Measurements from ENCODE around the gene PTPRN2. TPM values are rescaled to one million over a fixed set of nuclear protein-coding genes. Genes with fewer than 3 reads are reported as not detected.

The PTPRN2 gene
- total RNA-seq, 1 experiment from 2014 or later: 2.1 TPM

GRCh38 chr7:158431055-158431940, 156.3 kb downstream of the PTPRN2 start:
- Histone ChIP-seq H2AFZ (ENCODE audit: low read depth, low read length, poor library complexity, severe bottlenecking) (peak overlapping the region; percentile 56), H3K27me3 (ENCODE audit: insufficient read depth, low read length) (peaks cover 6% of the 10 kb centered on the region; the same call in 1 of the 2 replicates), H3K4me1 (ENCODE audit: control insufficient read depth in 1 of 2, insufficient read depth in 2 of 2, low read length in 2 of 2) (peaks cover 0 to 15% of the 10 kb centered on the region in 2 experiments; a peak in 2 of 4 replicates), H3K9me2 (ENCODE audit: insufficient read depth) (no peaks in the 10 kb centered on the region), H3K4me2 (ENCODE audit: low read length) (peak overlapping the region; percentile 77), H3K27ac (ENCODE audit: low read depth, low read length) (no peak overlapping the region; the same call in 1 of the 2 replicates), H3K9me3 (ENCODE audit: control insufficient read depth in 1 of 2, insufficient read depth in 1 of 2, low read depth in 1 of 2, low read length in 2 of 2) (no peaks in the 10 kb centered on the region), H3K9ac (ENCODE audit: low read length) (no peak overlapping the region), H3K36me3 (ENCODE audit: control insufficient read depth in 1 of 2, insufficient read depth in 2 of 2, low read length in 2 of 2) (no peaks in the 10 kb centered on the region), H4K20me1 (ENCODE audit: insufficient read depth) (no peaks in the 10 kb centered on the region), H3K79me2 (ENCODE audit: insufficient read depth, low read length) (no peaks in the 10 kb centered on the region), H3K4me3 (replicated peaks in 1 of 2; ENCODE audit: low read depth in 1 of 2, low read length in 2 of 2) (peak overlapping the region; percentile 26 to 42; a peak in 3 of 4 replicates)
- no peak for DNase-seq (ENCODE audit: low read depth, low spot score)
- TF ChIP-seq EZH2phosphoT487 (IDR thresholded peaks at IDR 0.05; ENCODE audit: borderline replicate concordance) (no peak), RAD21 (IDR thresholded peaks at IDR 0.05; ENCODE audit: low read depth) (no peak), SP1 (IDR thresholded peaks at IDR 0.05; ENCODE audit: low read depth) (no peak), ATF3 (IDR thresholded peaks at IDR 0.05) (no peak), POLR2AphosphoS5 (IDR thresholded peaks at IDR 0.05; ENCODE audit: low read depth, low read length) (no peak), ZNF274 (IDR thresholded peaks at IDR 0.05; ENCODE audit: low read depth, low read length) (no peak), EGR1 (IDR thresholded peaks at IDR 0.05; ENCODE audit: low read depth) (no peak), FOSL1 (IDR thresholded peaks at IDR 0.05; ENCODE audit: low read depth) (no peak)
- TF ChIP-seq, protein P1, sequence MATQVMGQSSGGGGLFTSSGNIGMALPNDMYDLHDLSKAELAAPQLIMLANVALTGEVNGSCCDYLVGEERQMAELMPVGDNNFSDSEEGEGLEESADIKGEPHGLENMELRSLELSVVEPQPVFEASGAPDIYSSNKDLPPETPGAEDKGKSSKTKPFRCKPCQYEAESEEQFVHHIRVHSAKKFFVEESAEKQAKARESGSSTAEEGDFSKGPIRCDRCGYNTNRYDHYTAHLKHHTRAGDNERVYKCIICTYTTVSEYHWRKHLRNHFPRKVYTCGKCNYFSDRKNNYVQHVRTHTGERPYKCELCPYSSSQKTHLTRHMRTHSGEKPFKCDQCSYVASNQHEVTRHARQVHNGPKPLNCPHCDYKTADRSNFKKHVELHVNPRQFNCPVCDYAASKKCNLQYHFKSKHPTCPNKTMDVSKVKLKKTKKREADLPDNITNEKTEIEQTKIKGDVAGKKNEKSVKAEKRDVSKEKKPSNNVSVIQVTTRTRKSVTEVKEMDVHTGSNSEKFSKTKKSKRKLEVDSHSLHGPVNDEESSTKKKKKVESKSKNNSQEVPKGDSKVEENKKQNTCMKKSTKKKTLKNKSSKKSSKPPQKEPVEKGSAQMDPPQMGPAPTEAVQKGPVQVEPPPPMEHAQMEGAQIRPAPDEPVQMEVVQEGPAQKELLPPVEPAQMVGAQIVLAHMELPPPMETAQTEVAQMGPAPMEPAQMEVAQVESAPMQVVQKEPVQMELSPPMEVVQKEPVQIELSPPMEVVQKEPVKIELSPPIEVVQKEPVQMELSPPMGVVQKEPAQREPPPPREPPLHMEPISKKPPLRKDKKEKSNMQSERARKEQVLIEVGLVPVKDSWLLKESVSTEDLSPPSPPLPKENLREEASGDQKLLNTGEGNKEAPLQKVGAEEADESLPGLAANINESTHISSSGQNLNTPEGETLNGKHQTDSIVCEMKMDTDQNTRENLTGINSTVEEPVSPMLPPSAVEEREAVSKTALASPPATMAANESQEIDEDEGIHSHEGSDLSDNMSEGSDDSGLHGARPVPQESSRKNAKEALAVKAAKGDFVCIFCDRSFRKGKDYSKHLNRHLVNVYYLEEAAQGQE (IDR thresholded peaks at IDR 0.05; ENCODE audit: low read depth): no peak
- TF ChIP-seq, protein P2, sequence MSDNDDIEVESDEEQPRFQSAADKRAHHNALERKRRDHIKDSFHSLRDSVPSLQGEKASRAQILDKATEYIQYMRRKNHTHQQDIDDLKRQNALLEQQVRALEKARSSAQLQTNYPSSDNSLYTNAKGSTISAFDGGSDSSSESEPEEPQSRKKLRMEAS (IDR thresholded peaks at IDR 0.05): no peak
- ChIA-PET POLR2A (no interaction called here), CTCF (no interaction called here), RAD21 (ENCODE audit: low non-redundant PET in 1 of 2, low total read pairs in 2 of 2, uncharacterized antibody in 2 of 2, unreplicated experiment in 2 of 2) (no interaction called here)
- intact Hi-C loops (cut with micrococcal nuclease): no loop called here
- BruUV-seq (replicated peaks): no TSS peak
- ATAC-seq: peak; percentile 31
